HepG2 (cell line): ENCODE results near the gene MS4A1. TPM values are rescaled to one million over a fixed set of nuclear protein-coding genes. Genes with fewer than 3 reads are reported as not detected.

Source experiments
- ATAC-seq: fragments of 200-7000 bp; cut with Tn5 transposase; 3 replicates; pipeline ENCODE4 v1.9.1; 2020; ENCODE audit warnings: mild to moderate bottlenecking, moderate library complexity
- BruUV-seq: library from RNA; stranded (reverse); fragments of 400-500 nt; replicated peaks from 2 replicates; lab custom pipeline; 2021; lab: Mats Ljungman, UMichigan
- CTCF ChIA-PET: fragments of 300-600 bp; formaldehyde crosslinking; extraction: SDS; loops from one replicate; lab custom pipeline; 2021; ENCODE audit warnings: low total read pairs, inconsistent platforms, low intra/inter-chr PET ratio; lab: Yijun Ruan, JAX
- POLR2A ChIA-PET: fragments of 350-600 bp; sonication (Branson Sonifier 250); formaldehyde crosslinking; loops from one replicate; lab custom pipeline; 2020; ENCODE audit warnings: antibody characterized with exemption, inconsistent platforms; lab: Yijun Ruan, JAX
- DNase-seq: peaks from one replicate; pipeline ENCODE4 v3.0.0-alpha.2; 2015; ENCODE audit warnings: low spot score
- FAIRE-seq: peaks from 3 replicates; lab custom pipeline; 2011; peaks lifted over from hg19 to GRCh38; lab: Jason Lieb, UNC
- H2AFZ ChIP-seq: one replicate; pipeline ENCODE4 v1.6.1; 2011; ENCODE audit warnings: low read length, inconsistent platforms
- H3K27ac ChIP-seq: fragments of 300-600 bp; 3 replicates; pipeline ENCODE4 v1.8.0; 2011; ENCODE audit warnings: mixed run types, mild to moderate bottlenecking, mixed read lengths, low read length, inconsistent platforms; ENCODE audit not compliant: insufficient read depth; ENCODE audit errors: extremely low read length
- H3K27me3 ChIP-seq, 2 experiments: fragments of 200-600 bp in 1 of 2; 2 replicates in 1 of 2; 3 replicates in 1 of 2; pipeline versions ENCODE4 v1.6.0 to v1.8.0; 2011; ENCODE audit warnings: low read length in 2 of 2, mild to moderate bottlenecking in 2 of 2, moderate library complexity in 2 of 2, inconsistent platforms in 1 of 2; ENCODE audit not compliant: insufficient read depth in 2 of 2, control insufficient read depth in 1 of 2
- H3K36me3 ChIP-seq, 2 experiments: fragments of 200-600 bp in 1 of 2; replicated peaks in 1 of 2; 2 replicates in 1 of 2; 3 replicates in 1 of 2; pipeline versions ENCODE4 v1.5.1 to v1.8.0; 2011; ENCODE audit warnings: low read length in 2 of 2, inconsistent platforms in 1 of 2; ENCODE audit not compliant: insufficient read depth in 2 of 2, control insufficient read depth in 1 of 2
- H3K4me1 ChIP-seq: 2 replicates; pipeline ENCODE4 v1.5.1; 2012; ENCODE audit warnings: low read length, inconsistent platforms; ENCODE audit not compliant: insufficient read depth
- H3K4me2 ChIP-seq: 2 replicates; pipeline ENCODE4 v1.6.0; 2011; ENCODE audit warnings: low read depth, low read length, inconsistent platforms
- H3K4me3 ChIP-seq, 3 experiments: fragments of 200-600 bp in 1 of 3; sonication (generic), shearing (Covaris generic) in 1 of 3; replicated peaks in 1 of 3; 2 replicates each; pipeline ENCODE4 v1.5.1; 2011 to 2016; ENCODE audit warnings: low read length in 3 of 3, inconsistent platforms in 2 of 3, low read depth in 2 of 3, mild to moderate bottlenecking in 2 of 3, control low read depth in 1 of 3, mixed read lengths in 1 of 3; ENCODE audit not compliant: insufficient read depth in 1 of 3
- H3K79me2 ChIP-seq: one replicate; pipeline ENCODE4 v1.6.1; 2011; ENCODE audit warnings: low read length, inconsistent platforms; ENCODE audit not compliant: insufficient read depth
- H3K9ac ChIP-seq: 2 replicates; pipeline ENCODE4 v1.6.0; 2011; ENCODE audit warnings: mild to moderate bottlenecking, low read depth, low read length, inconsistent platforms; ENCODE audit not compliant: insufficient read depth
- H3K9me3 ChIP-seq: 2 replicates; pipeline ENCODE4 v1.5.1; 2012; ENCODE audit warnings: mild to moderate bottlenecking, low read length
- H4K20me1 ChIP-seq: 2 replicates; pipeline ENCODE4 v1.6.0; 2011; ENCODE audit warnings: inconsistent platforms, mild to moderate bottlenecking, low read length, moderate library complexity; ENCODE audit not compliant: insufficient read depth
- AGO2 ChIP-seq: fragments of 200-400 bp; formaldehyde crosslinking; optimal IDR thresholded peaks from 2 replicates; pipeline ENCODE3; 2017; ENCODE audit warnings: mild to moderate bottlenecking, low read depth, low read length, moderate library complexity
- HNRNPLL ChIP-seq: fragments of 200-400 bp; formaldehyde crosslinking; IDR thresholded peaks from 2 replicates; pipeline ENCODE4 v1.6.1; 2017; ENCODE audit warnings: mild to moderate bottlenecking, low read depth, low read length; ENCODE audit not compliant: poor library complexity, severe bottlenecking
- JUND ChIP-seq: sonication (generic); formaldehyde crosslinking; IDR thresholded peaks from 2 replicates; pipeline ENCODE4 v1.8.0; 2022; ENCODE audit warnings: mild to moderate bottlenecking, missing genetic modification reagents
- NFE2L1 ChIP-seq: sonication (generic); formaldehyde crosslinking; IDR thresholded peaks from 2 replicates; pipeline ENCODE4 v1.4.0; 2020; ENCODE audit warnings: missing genetic modification reagents, mild to moderate bottlenecking, borderline replicate concordance
- SOX13 ChIP-seq, 3 experiments: fragments of 450-650 bp in 1 of 3; sonication (generic) in 1 of 3; formaldehyde crosslinking in 1 of 3; IDR thresholded peaks in 2 of 3; conservative IDR thresholded peaks in 1 of 3; 2 replicates each; pipeline versions ENCODE4 v1.5.0 to v1.6.1; 2016 to 2020; ENCODE audit warnings: antibody characterized with exemption in 1 of 3, mild to moderate bottlenecking in 1 of 3, missing compliant biosample characterization in 1 of 3, missing genetic modification reagents in 1 of 3, moderate library complexity in 1 of 3
- SYNCRIP ChIP-seq: fragments of 200-400 bp; formaldehyde crosslinking; IDR thresholded peaks from 2 replicates; pipeline ENCODE4 v1.6.1; 2018; ENCODE audit warnings: mild to moderate bottlenecking, low read depth, low read length; ENCODE audit not compliant: insufficient read depth
- ZNF383 ChIP-seq: sonication (generic); formaldehyde crosslinking; IDR thresholded peaks from 2 replicates; pipeline ENCODE4 v1.4.0; 2020; ENCODE audit warnings: missing genetic modification reagents, mild to moderate bottlenecking, borderline replicate concordance
- ZNF746 ChIP-seq: sonication (generic); formaldehyde crosslinking; IDR thresholded peaks from 2 replicates; pipeline ENCODE4 v1.8.0; 2022; ENCODE audit warnings: mild to moderate bottlenecking, missing genetic modification reagents
- ZNF747 ChIP-seq: sonication (generic); formaldehyde crosslinking; IDR thresholded peaks from 2 replicates; pipeline ENCODE4 v1.8.1; 2023; ENCODE audit warnings: missing genetic modification reagents, mild to moderate bottlenecking, borderline replicate concordance
- WGBS: methylation state at CpG from one replicate; pipeline ENCODE4 v1.1.6; 2017; ENCODE audit warnings: low lambda C conversion rate; 5-methylcytosine and 5-hydroxymethylcytosine counted together
- in situ Hi-C: cut with HindIII; loops from 2 replicates; pipeline ENCODE4 v1.10.0; 2017; ENCODE audit warnings: low pct_unique_long_range_greater_than_20kb; ENCODE audit not compliant: extremely low pct_ligation_motif_present
- intact Hi-C: fragments of 100-400 bp; cut with micrococcal nuclease; formaldehyde crosslinking; loops from one replicate; pipeline ENCODE4 v1.10.0; 2022; ENCODE audit not compliant: unreplicated experiment
- polyA plus RNA-seq, 8 experiments: library from polyadenylated mRNA; depleted of rRNA in 3 of 8; stranded (reverse) in 7 of 8; unstranded in 1 of 8; fragments of >200 nt; fragmentation: Illumina TruSeq in 4 of 8; extraction: Trizol in 4 of 8; gene quantifications; 2 replicates each; pipeline versions ENCODE4 v1.2.1 to v1.2.3, GENCODE V29; 2011 to 2016; ENCODE audit warnings: low read depth in 4 of 8, missing spikeins in 1 of 8, mixed read lengths in 1 of 8; ENCODE audit not compliant: insufficient read depth in 1 of 8
- total RNA-seq, 5 experiments: library from RNA; depleted of rRNA; stranded (reverse); fragments of >200 nt; fragmentation: Illumina TruSeq; extraction: Trizol; gene quantifications; 2 replicates each; pipeline ENCODE4 v1.2.3, GENCODE V29; 2016; ENCODE audit warnings: low read depth in 1 of 5

MS4A1 gene
- total and polyA plus RNA-seq, 2 of the 13 experiments (the other 11 are each of a cell fraction or from before 2014, with no cell fraction given) = 0.01 TPM; not detected in 1

- H3K27me3 ChIP-seq = no peaks in the 10 kb centered on the region; a peak in 1 of 5 replicates
- no peak for FAIRE-seq
- no peak for ATAC-seq
- no peaks in the 10 kb centered on the region for H3K4me1 ChIP-seq
- no peak overlapping the region for H3K27ac ChIP-seq
- POLR2A ChIA-PET = no interaction called here
- WGBS = under 1% methylated on average over 3 of the region's 3 CpGs
- no peak overlapping the region for H3K4me2 ChIP-seq
- BruUV-seq = no TSS peak
- DNase-seq = no peak
- CTCF ChIA-PET = no interaction called here
- no peaks in the 10 kb centered on the region for H3K79me2 ChIP-seq
- no peaks in the 10 kb centered on the region; the same call in 1 of the 2 replicates for H3K9me3 ChIP-seq
- TF ChIP-seq ZNF747 (CRISPR knock-in tag) = no peak
- TF ChIP-seq SYNCRIP = no peak
- TF ChIP-seq JUND (CRISPR knock-in tag) = no peak
- no peaks in the 10 kb centered on the region for H3K36me3 ChIP-seq
- in situ Hi-C loops = no loop called here
- H2AFZ ChIP-seq = no peak overlapping the region
- H3K9ac ChIP-seq = no peak overlapping the region
- no peaks in the 10 kb centered on the region for H4K20me1 ChIP-seq
- intact Hi-C loops = no loop called here
- no peak overlapping the region for H3K4me3 ChIP-seq
These were observed 57.1 kb downstream of the MS4A1 start for GRCh38 chr11:60512651-60513225.

- FAIRE-seq (no peak), ATAC-seq (no peak), DNase-seq (no peak)
- H4K20me1 ChIP-seq = no peaks in the 10 kb centered on the region
- no peaks in the 10 kb centered on the region for H3K79me2 ChIP-seq
- H2AFZ ChIP-seq = no peak overlapping the region
- no peak overlapping the region for H3K4me3 ChIP-seq
- no peaks in the 10 kb centered on the region for H3K4me1 ChIP-seq
- no peak for TF ChIP-seq NFE2L1
- TF ChIP-seq HNRNPLL = no peak
- no peak for TF ChIP-seq ZNF383 (CRISPR knock-in tag)
- TF ChIP-seq AGO2 = no peak
- TF ChIP-seq SOX13 (IDR thresholded peaks at IDR 0.05) = no peak
- no peak for TF ChIP-seq SOX13 (CRISPR knock-in tag; conservative IDR thresholded peaks at IDR 0.05 in 1 of 2, IDR thresholded peaks at IDR 0.05 in 1 of 2)
- TF ChIP-seq ZNF746 = no peak
- 4% methylated on average over 2 of the region's 2 CpGs for WGBS
- H3K4me2 ChIP-seq = no peak overlapping the region
- H3K36me3 ChIP-seq = no peaks in the 10 kb centered on the region
- in situ Hi-C loops = no loop called here
- no peaks in the 10 kb centered on the region; a peak in 1 of 5 replicates for H3K27me3 ChIP-seq
- no peak overlapping the region for H3K9ac ChIP-seq
- no TSS peak for BruUV-seq
- intact Hi-C loops = no loop called here
- no peaks in the 10 kb centered on the region; the same call in 1 of the 2 replicates for H3K9me3 ChIP-seq
- no peak overlapping the region for H3K27ac ChIP-seq
- POLR2A ChIA-PET = no interaction called here
- CTCF ChIA-PET = no interaction called here
These were observed 58.1 kb downstream of the MS4A1 start for GRCh38 chr11:60513496-60514460.
